ENCODE measurements around the gene B4GALNT1. TPM values are rescaled to one million over a fixed set of nuclear protein-coding genes. Genes with fewer than 3 reads are reported as not detected.

The B4GALNT1 gene
- total RNA-seq, 1 experiment from 2014 or later = 0.63 TPM

DNA sequence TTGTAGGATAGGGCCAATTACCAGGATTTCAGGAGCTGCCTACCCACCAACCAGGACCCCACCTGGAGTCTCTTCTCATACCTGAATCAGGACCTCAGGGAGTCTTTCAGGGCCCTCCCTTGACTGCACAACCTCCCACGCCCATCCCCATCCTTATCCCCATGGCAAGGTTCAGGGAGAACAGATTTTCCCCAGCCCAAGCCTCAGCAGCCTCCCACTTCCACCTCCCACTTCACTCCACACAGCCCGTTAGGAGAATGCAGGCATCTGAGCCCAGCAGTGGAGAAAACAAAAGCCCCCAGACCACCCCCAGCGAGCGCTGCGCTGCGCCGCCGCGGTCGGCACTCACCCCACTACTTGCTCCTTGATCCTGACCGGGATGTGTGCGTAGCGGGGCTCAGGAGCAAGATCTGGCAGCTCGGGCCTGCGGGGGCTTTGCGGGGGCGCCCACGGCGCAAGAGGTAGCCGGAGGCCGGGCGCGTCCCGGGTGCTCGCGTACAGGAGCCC, 1.4 kb downstream of the B4GALNT1 start:
- H3K27me3 ChIP-seq (ENCODE audit: low read length) = no peaks in the 10 kb centered on the region
- no peaks in the 10 kb centered on the region for H3K79me2 ChIP-seq (ENCODE audit: low read length)
- no peaks in the 10 kb centered on the region for H3K36me3 ChIP-seq (ENCODE audit: insufficient read depth, low read length)
- H3K27ac ChIP-seq (ENCODE audit: low read length) = no peak overlapping the region
- H4K20me1 ChIP-seq (ENCODE audit: insufficient read depth, low read depth, low read length) = no peaks in the 10 kb centered on the region
- no peak for DNase-seq
- no peak overlapping the region for H3K9ac ChIP-seq (ENCODE audit: low read length)
- no peak overlapping the region for H3K4me3 ChIP-seq (ENCODE audit: low read length)
- H3K4me1 ChIP-seq (ENCODE audit: low read length) = peaks cover 13% of the 10 kb centered on the region
- H3K9me2 ChIP-seq (replicated peaks; ENCODE audit: insufficient read depth, low read length) = no peaks in the 10 kb centered on the region
- no peak overlapping the region for H3K4me2 ChIP-seq (ENCODE audit: low read depth, low read length, poor library complexity, severe bottlenecking)
- no peak overlapping the region for H2AFZ ChIP-seq (ENCODE audit: low read length)
- no peaks in the 10 kb centered on the region for H3K9me3 ChIP-seq (ENCODE audit: low read length)

DNA sequence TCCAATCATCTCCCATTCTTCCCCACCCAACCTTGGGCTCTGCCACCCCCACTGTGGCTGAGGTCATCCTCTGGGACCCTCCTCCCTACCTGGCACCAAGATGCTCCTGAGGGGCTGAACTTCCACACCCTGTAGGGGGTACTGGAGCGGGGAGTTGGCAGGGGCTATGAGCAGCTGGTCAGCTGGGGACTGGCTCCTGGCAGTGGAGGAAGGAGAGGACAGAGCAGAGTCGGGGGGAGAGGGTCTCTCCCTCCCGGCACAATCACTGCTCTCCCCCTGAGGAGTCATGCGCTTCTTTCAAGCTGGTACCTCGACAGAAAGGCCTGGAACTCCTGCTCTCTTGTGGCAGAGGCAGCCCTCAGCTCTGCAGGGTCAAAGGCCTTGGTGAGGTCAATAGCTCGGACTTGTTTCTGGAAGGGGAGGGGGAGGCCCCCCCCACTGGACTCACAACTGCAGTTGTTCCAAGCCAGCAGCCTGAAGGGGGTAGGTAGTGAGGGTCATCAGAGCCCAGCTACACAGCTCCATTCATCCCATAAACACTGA, 2.0 kb downstream of the B4GALNT1 start:
- H3K36me3 ChIP-seq (ENCODE audit: insufficient read depth, low read length) = no peaks in the 10 kb centered on the region
- H3K27me3 ChIP-seq (ENCODE audit: low read length) = no peaks in the 10 kb centered on the region
- no peak overlapping the region for H3K4me3 ChIP-seq (ENCODE audit: low read length)
- H4K20me1 ChIP-seq (ENCODE audit: insufficient read depth, low read depth, low read length) = no peaks in the 10 kb centered on the region
- H3K4me1 ChIP-seq (ENCODE audit: low read length) = peaks cover 13% of the 10 kb centered on the region
- no peak overlapping the region for H3K9ac ChIP-seq (ENCODE audit: low read length)
- no peak for DNase-seq
- H3K79me2 ChIP-seq (ENCODE audit: low read length) = no peaks in the 10 kb centered on the region
- H3K4me2 ChIP-seq (ENCODE audit: low read depth, low read length, poor library complexity, severe bottlenecking) = no peak overlapping the region
- H3K9me2 ChIP-seq (replicated peaks; ENCODE audit: insufficient read depth, low read length) = no peaks in the 10 kb centered on the region
- H3K27ac ChIP-seq (ENCODE audit: low read length) = no peak overlapping the region
- H2AFZ ChIP-seq (ENCODE audit: low read length) = no peak overlapping the region
- no peaks in the 10 kb centered on the region for H3K9me3 ChIP-seq (ENCODE audit: low read length)

DNA sequence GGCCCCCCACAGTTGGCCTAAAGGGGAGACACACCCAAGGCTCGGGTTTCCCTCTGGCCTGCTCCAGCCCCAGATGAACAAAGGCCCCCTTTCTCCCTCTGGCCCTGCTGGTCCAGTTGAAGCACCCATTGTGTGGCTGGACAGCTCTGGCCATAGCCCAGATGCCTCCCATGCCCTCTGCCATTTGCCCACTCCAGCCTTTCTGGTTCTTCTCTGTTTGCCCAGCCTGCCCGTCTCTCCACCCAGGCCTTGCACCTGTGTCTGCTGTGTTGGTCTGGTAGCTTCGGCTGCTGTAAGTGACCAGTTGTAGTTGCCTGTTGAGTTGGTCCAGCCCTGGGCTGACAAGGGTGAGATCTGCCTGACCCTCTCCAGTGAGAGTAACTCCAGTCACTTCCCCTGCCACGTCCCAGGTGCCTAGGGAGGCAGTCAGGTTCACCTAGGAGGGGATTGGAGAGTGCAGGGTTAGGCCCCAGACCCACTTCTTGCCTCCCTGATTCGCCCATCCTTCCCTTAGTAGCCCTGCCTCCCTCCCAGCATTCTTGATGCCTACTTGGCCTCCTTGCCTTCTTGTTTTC, 3.0 kb downstream of the B4GALNT1 start:
- Histone ChIP-seq H3K9me3 (ENCODE audit: low read length) (no peaks in the 10 kb centered on the region), H3K27ac (ENCODE audit: low read length) (no peak overlapping the region), H3K4me2 (ENCODE audit: low read depth, low read length, poor library complexity, severe bottlenecking) (no peak overlapping the region), H2AFZ (ENCODE audit: low read length) (no peak overlapping the region), H3K4me1 (ENCODE audit: low read length) (peaks cover 13% of the 10 kb centered on the region), H3K27me3 (ENCODE audit: low read length) (no peaks in the 10 kb centered on the region), H3K9me2 (replicated peaks; ENCODE audit: insufficient read depth, low read length) (no peaks in the 10 kb centered on the region), H3K79me2 (ENCODE audit: low read length) (no peaks in the 10 kb centered on the region), H4K20me1 (ENCODE audit: insufficient read depth, low read depth, low read length) (no peaks in the 10 kb centered on the region; the same call in 1 of the 2 replicates), H3K36me3 (ENCODE audit: insufficient read depth, low read length) (no peaks in the 10 kb centered on the region), H3K4me3 (ENCODE audit: low read length) (no peak overlapping the region), H3K9ac (ENCODE audit: low read length) (no peak overlapping the region)
- no peak for DNase-seq

DNA sequence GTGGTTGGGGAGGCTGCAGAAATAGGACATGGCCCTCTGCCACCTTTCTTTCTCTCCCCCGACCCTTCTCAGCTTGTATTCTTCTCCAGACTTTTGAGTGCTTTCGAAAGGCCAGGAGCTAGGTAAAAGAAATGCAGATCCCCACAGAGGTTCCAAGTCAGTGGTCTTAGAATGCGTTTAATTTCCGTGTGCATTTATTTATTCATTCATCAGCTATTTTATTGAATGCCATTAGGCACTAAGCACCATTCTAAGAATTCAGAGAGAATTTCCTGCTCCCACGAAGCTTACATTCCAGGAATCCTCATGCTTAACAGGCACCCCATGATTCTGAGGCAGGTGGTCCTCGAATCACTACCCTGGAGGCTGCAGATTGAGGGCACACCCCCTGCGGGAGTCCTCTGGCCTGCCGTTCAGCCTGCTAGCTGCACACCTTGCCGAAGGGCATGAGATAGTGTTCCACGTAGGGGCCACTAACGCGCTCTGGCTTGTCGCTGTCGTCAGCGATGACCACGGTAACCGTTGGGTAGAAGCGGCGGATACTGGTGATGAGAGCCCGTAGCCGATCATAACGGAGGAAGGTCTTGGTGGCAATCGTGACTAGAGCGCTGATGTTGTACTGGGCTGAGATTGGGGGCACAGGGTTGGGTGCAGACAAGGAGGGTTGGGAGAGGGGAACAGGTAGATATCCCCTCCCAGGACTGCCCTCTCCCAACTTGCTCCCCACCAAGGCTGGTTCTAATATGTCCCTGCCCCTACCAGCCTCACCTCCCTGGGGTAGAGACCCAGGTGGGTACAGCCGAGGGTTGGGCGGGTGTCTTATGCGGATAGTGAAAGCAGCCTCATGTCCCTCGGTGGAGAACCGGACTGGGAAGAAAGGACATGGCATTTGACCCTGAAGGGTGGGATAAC, 4.5 kb downstream of the B4GALNT1 start:
- Histone ChIP-seq H4K20me1 (ENCODE audit: insufficient read depth, low read depth, low read length) (no peaks in the 10 kb centered on the region; the same call in 1 of the 2 replicates), H3K27me3 (ENCODE audit: low read length) (no peaks in the 10 kb centered on the region), H3K4me2 (ENCODE audit: low read depth, low read length, poor library complexity, severe bottlenecking) (no peak overlapping the region), H3K9me2 (replicated peaks; ENCODE audit: insufficient read depth, low read length) (no peaks in the 10 kb centered on the region), H2AFZ (ENCODE audit: low read length) (no peak overlapping the region), H3K4me3 (ENCODE audit: low read length) (no peak overlapping the region), H3K79me2 (ENCODE audit: low read length) (no peaks in the 10 kb centered on the region), H3K4me1 (ENCODE audit: low read length) (peaks cover 12% of the 10 kb centered on the region), H3K9me3 (ENCODE audit: low read length) (no peaks in the 10 kb centered on the region), H3K9ac (ENCODE audit: low read length) (no peak overlapping the region), H3K36me3 (ENCODE audit: insufficient read depth, low read length) (no peaks in the 10 kb centered on the region), H3K27ac (ENCODE audit: low read length) (no peak overlapping the region)
- no peak for DNase-seq

DNA sequence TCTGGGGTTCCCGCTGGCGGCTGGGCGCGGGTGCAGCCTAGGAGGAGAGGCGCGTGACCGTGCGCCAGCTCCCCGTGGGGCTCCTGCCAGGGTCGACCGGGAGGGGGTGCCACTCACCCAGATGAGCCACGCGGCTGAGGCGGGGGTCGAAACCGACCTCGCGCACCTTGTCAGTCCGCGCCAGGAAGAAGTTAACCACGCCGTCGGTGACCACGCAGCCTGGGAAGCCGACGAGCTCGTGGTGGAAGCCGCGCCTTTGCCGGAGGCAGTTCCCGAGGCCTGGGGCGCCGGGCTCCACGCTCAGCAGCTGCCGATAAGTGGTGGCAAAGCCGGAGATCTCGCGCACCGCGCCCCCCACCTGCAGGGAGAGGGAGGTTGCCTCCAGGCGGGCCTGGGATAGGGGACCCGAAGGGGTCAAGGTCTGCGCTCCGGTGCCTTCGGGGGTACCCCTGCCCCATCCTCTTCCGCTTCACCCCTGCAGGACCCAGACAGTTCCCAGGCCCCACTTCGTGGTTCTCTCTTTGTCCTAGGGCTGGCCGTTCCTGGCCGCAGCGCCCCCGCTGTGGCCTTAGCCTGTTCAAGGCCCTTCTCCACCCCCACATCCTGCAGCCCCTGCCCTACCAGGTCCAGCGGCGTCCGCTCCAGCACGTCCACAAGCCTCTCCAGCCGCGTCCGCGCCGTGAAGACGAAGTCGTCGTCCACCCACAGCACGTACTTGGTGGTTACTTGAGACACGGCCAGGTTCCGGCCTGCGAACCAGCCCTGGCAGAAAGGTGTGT, 5.3 kb downstream of the B4GALNT1 start:
- Histone ChIP-seq H3K4me1 (ENCODE audit: low read length) (peaks cover 3% of the 10 kb centered on the region), H3K27ac (ENCODE audit: low read length) (no peak overlapping the region), H4K20me1 (ENCODE audit: insufficient read depth, low read depth, low read length) (no peaks in the 10 kb centered on the region; the same call in 1 of the 2 replicates), H3K36me3 (ENCODE audit: insufficient read depth, low read length) (no peaks in the 10 kb centered on the region), H2AFZ (ENCODE audit: low read length) (no peak overlapping the region), H3K9ac (ENCODE audit: low read length) (no peak overlapping the region), H3K4me3 (ENCODE audit: low read length) (no peak overlapping the region), H3K4me2 (ENCODE audit: low read depth, low read length, poor library complexity, severe bottlenecking) (no peak overlapping the region), H3K9me2 (replicated peaks; ENCODE audit: insufficient read depth, low read length) (no peaks in the 10 kb centered on the region), H3K79me2 (ENCODE audit: low read length) (no peaks in the 10 kb centered on the region), H3K27me3 (ENCODE audit: low read length) (no peaks in the 10 kb centered on the region), H3K9me3 (ENCODE audit: low read length) (no peaks in the 10 kb centered on the region)
- DNase-seq = no peak

DNA sequence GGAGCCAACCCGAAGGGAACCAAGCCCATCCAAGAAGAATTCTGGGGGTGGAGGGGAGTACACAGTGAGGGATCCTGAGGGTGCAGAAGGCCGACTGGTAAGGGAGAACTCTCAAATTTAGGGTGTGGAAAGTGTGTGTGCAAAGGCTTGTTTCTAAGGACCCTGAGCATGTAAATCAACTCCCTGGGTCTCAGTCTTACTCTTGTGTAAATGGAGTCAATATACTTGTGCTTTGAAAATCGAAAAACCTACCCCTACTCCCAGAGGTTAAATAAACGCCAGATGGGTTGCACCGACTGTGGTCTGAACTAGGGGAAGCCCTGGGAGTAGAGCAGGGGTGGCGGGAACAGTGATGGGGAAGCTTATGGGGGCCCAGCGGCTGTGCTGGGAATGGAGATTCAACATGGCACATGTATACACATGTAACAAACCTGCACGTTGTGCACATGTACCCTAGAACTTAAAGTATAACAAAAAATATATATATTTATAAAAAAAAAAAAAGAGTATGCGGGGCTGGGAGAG, 6.0 kb downstream of the B4GALNT1 start:
- H3K9ac ChIP-seq (ENCODE audit: low read length) = no peak overlapping the region
- H4K20me1 ChIP-seq (ENCODE audit: insufficient read depth, low read depth, low read length) = no peaks in the 10 kb centered on the region; the same call in 1 of the 2 replicates
- no peak overlapping the region for H3K4me3 ChIP-seq (ENCODE audit: low read length)
- H3K9me3 ChIP-seq (ENCODE audit: low read length) = no peaks in the 10 kb centered on the region
- no peak overlapping the region for H3K27ac ChIP-seq (ENCODE audit: low read length)
- no peaks in the 10 kb centered on the region for H3K79me2 ChIP-seq (ENCODE audit: low read length)
- H2AFZ ChIP-seq (ENCODE audit: low read length) = no peak overlapping the region
- H3K36me3 ChIP-seq (ENCODE audit: insufficient read depth, low read length) = no peaks in the 10 kb centered on the region
- no peaks in the 10 kb centered on the region for H3K4me1 ChIP-seq (ENCODE audit: low read length)
- no peak overlapping the region for H3K4me2 ChIP-seq (ENCODE audit: low read depth, low read length, poor library complexity, severe bottlenecking)
- no peaks in the 10 kb centered on the region for H3K27me3 ChIP-seq (ENCODE audit: low read length)
- no peak for DNase-seq
- H3K9me2 ChIP-seq (replicated peaks; ENCODE audit: insufficient read depth, low read length) = no peaks in the 10 kb centered on the region

DNA sequence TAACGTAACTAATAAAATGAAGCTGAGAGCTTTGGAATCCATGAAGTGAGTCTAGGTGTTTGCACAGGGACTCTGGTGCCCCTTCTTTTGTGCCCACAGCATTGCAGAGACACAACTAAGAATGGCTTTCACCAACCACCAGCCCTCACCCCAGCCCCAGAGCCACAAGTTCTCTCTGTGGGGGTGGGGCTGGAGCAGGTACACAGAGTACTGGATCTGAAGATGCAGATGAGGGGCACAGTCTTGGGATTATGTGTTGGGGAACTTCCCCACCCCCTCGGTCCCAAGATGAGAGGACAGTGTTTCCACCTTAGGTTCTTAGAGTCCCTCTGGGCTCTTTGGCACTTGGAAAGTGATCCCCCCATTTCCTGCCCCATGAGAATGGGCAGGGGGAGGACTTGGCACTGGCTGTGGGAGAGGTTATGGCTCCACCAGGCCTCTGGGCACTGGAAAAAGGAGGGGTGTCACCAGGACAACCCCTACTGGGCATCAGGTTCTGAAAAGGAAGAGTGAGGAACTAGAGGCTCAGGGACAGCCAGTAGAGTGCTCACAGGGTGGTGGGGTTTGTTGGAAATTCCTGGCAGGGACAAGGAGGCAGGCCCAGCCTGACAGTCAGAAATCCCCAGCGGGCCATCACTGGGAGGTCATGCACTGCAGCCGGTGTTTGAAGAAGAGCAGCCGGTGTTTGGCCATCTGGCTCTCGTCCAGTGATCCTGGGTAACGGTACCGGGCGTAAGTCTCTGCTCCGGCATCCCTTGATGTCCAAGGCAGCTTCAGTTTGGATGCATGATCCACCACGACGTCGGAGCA, 6.7 kb downstream of the B4GALNT1 start:
- DNase-seq = no peak
- no peaks in the 10 kb centered on the region for H3K36me3 ChIP-seq (ENCODE audit: insufficient read depth, low read length)
- H3K9me3 ChIP-seq (ENCODE audit: low read length) = no peaks in the 10 kb centered on the region
- no peaks in the 10 kb centered on the region for H3K27me3 ChIP-seq (ENCODE audit: low read length)
- H2AFZ ChIP-seq (ENCODE audit: low read length) = no peak overlapping the region
- no peak overlapping the region for H3K27ac ChIP-seq (ENCODE audit: low read length)
- no peaks in the 10 kb centered on the region for H3K79me2 ChIP-seq (ENCODE audit: low read length)
- no peak overlapping the region for H3K4me3 ChIP-seq (ENCODE audit: low read length)
- no peaks in the 10 kb centered on the region for H3K9me2 ChIP-seq (replicated peaks; ENCODE audit: insufficient read depth, low read length)
- no peak overlapping the region for H3K4me2 ChIP-seq (ENCODE audit: low read depth, low read length, poor library complexity, severe bottlenecking)
- H3K4me1 ChIP-seq (ENCODE audit: low read length) = no peaks in the 10 kb centered on the region
- no peaks in the 10 kb centered on the region; the same call in 1 of the 2 replicates for H4K20me1 ChIP-seq (ENCODE audit: insufficient read depth, low read depth, low read length)
- no peak overlapping the region for H3K9ac ChIP-seq (ENCODE audit: low read length)
